ENCODE results near the gene CLCNKA.

- no peak for TF ChIP-seq CTCF (IDR thresholded peaks at IDR 0.05)
- TF ChIP-seq POLR2A (IDR thresholded peaks at IDR 0.05): no peak
Measured at GRCh38 chr1:15972409-15972808, 49.4 kb upstream of the CLCNKA start.

All from body of pancreas (tissue), 4 donors.